ENCODE measurements around the gene TBC1D8. TPM values are rescaled to one million over a fixed set of nuclear protein-coding genes. Genes with fewer than 3 reads are reported as not detected.
A peak's percentile ranks its signal among the peaks of the same experiment; 100 is the strongest.

Gene TBC1D8
- total and polyA plus RNA-seq, 5 donors from 2014 or later = 0.48 to 1.1 (median 0.73) TPM

DNA sequence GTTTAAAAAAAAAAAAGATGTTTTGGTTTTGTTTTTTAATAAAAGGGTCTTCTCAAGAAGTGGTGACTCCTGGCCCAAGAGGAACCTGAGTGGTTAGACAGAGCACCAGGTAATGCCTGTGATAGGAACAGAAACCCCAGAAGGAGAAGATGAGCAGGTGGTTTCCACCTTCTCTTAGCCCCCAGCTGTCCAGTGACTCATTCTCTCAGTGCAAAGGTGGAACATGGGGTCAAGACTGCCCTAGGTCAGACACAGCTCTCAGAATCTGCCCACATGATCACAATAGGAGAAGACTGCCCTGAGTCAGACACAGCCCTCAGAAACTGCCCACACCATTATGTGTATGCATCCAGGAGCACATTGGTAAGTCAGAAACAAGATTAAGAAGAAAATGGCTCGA is 61.8 kb downstream of the TBC1D8 start:
- no peaks in the 10 kb centered on the region for H3K36me3 Mint-ChIP-seq

GRCh38 chr2:101087638-101088037 is 63.5 kb downstream of the TBC1D8 start:
- no peaks in the 10 kb centered on the region for H3K9me3 ChIP-seq (ENCODE audit: control insufficient read depth in 2 of 2, low read length in 2 of 2)
- DNase-seq (no peak), ATAC-seq (ENCODE audit: low read depth in 2 of 2) (no peak)
- H3K27ac ChIP-seq (ENCODE audit: insufficient read depth, low read length, poor library complexity, severe bottlenecking) = no peak overlapping the region
- no peak overlapping the region for H3K4me3 Mint-ChIP-seq
- no peaks in the 10 kb centered on the region for H3K27me3 ChIP-seq (ENCODE audit: control insufficient read depth, insufficient read depth, low read length)
- H3K4me1 ChIP-seq (ENCODE audit: control insufficient read depth, insufficient read depth, low read length, poor library complexity, severe bottlenecking) = no peaks in the 10 kb centered on the region
- no peak overlapping the region for H3K27ac Mint-ChIP-seq
- no peaks in the 10 kb centered on the region for H3K36me3 ChIP-seq (ENCODE audit: control insufficient read depth, insufficient read depth, low read length)
- no peak overlapping the region for H3K4me3 ChIP-seq (ENCODE audit: low read depth, low read length)
- peaks cover 0 to 2% (median 0%) of the 10 kb centered on the region in 7 donors for H3K9me3 Mint-ChIP-seq
- peaks cover 0 to 6% (median 1%) of the 10 kb centered on the region in 4 donors for H3K4me1 Mint-ChIP-seq
- no peaks in the 10 kb centered on the region for H3K36me3 Mint-ChIP-seq
- H3K27me3 Mint-ChIP-seq = no peaks in the 10 kb centered on the region

More for the DNA sequence above, 61.8 kb downstream of the TBC1D8 start:
- Mint-ChIP-seq H3K9me3 (peaks cover 0 to 3% (median 0%) of the 10 kb centered on the region in 7 donors), H3K4me3 (no peak overlapping the region), H3K27me3 (no peaks in the 10 kb centered on the region), H3K27ac (no peak overlapping the region), H3K4me1 (peaks cover 0 to 6% (median 1%) of the 10 kb centered on the region in 4 donors)
- Histone ChIP-seq H3K36me3 (ENCODE audit: control insufficient read depth, insufficient read depth, low read length) (no peaks in the 10 kb centered on the region), H3K4me3 (ENCODE audit: low read depth, low read length) (no peak overlapping the region), H3K4me1 (ENCODE audit: control insufficient read depth, insufficient read depth, low read length, poor library complexity, severe bottlenecking) (no peaks in the 10 kb centered on the region), H3K9me3 (ENCODE audit: control insufficient read depth in 2 of 2, low read length in 2 of 2) (no peaks in the 10 kb centered on the region), H3K27ac (ENCODE audit: insufficient read depth, low read length, poor library complexity, severe bottlenecking) (no peak overlapping the region), H3K27me3 (ENCODE audit: control insufficient read depth, insufficient read depth, low read length) (no peaks in the 10 kb centered on the region)
- peak; percentile 37 to 52 for ATAC-seq (ENCODE audit: low read depth in 2 of 2)
- no peak for DNase-seq

- no peaks in the 10 kb centered on the region for H3K36me3 Mint-ChIP-seq
- no peaks in the 10 kb centered on the region for H3K9me3 ChIP-seq (ENCODE audit: control insufficient read depth in 2 of 2, low read length in 2 of 2)
- H3K4me1 Mint-ChIP-seq = peaks cover 0 to 6% (median 1%) of the 10 kb centered on the region in 4 donors
- ATAC-seq (ENCODE audit: low read depth in 2 of 2) (no peak), DNase-seq (no peak)
- no peak overlapping the region for H3K4me3 Mint-ChIP-seq
- no peaks in the 10 kb centered on the region for H3K36me3 ChIP-seq (ENCODE audit: control insufficient read depth, insufficient read depth, low read length)
- H3K27me3 ChIP-seq (ENCODE audit: control insufficient read depth, insufficient read depth, low read length) = no peaks in the 10 kb centered on the region
- no peak overlapping the region for H3K4me3 ChIP-seq (ENCODE audit: low read depth, low read length)
- no peak overlapping the region for H3K27ac ChIP-seq (ENCODE audit: insufficient read depth, low read length, poor library complexity, severe bottlenecking)
- H3K27me3 Mint-ChIP-seq = no peaks in the 10 kb centered on the region
- no peak overlapping the region for H3K27ac Mint-ChIP-seq
- no peaks in the 10 kb centered on the region for H3K4me1 ChIP-seq (ENCODE audit: control insufficient read depth, insufficient read depth, low read length, poor library complexity, severe bottlenecking)
- peaks cover 0 to 2% (median 0%) of the 10 kb centered on the region in 7 donors for H3K9me3 Mint-ChIP-seq
These were observed 67.6 kb downstream of the TBC1D8 start for GRCh38 chr2:101083613-101084012.

- DNase-seq = no peak
- Mint-ChIP-seq H3K27me3 (peaks cover 4% of the 10 kb centered on the region), H3K36me3 (no peaks in the 10 kb centered on the region), H3K27ac (no peak overlapping the region), H3K4me3 (no peak overlapping the region), H3K9me3 (peaks cover 0 to 2% (median 0%) of the 10 kb centered on the region in 7 donors), H3K4me1 (peaks cover 0 to 3% (median under 1%) of the 10 kb centered on the region in 4 donors)
- Histone ChIP-seq H3K27me3 (ENCODE audit: control insufficient read depth, insufficient read depth, low read length) (no peaks in the 10 kb centered on the region), H3K36me3 (ENCODE audit: control insufficient read depth, insufficient read depth, low read length) (no peaks in the 10 kb centered on the region), H3K4me3 (ENCODE audit: low read depth, low read length) (no peak overlapping the region), H3K9me3 (ENCODE audit: control insufficient read depth in 2 of 2, low read length in 2 of 2) (no peaks in the 10 kb centered on the region), H3K4me1 (ENCODE audit: control insufficient read depth, insufficient read depth, low read length, poor library complexity, severe bottlenecking) (no peaks in the 10 kb centered on the region), H3K27ac (ENCODE audit: insufficient read depth, low read length, poor library complexity, severe bottlenecking) (no peak overlapping the region)
- no peak for ATAC-seq (ENCODE audit: low read depth in 2 of 2)
These were observed 68.2 kb downstream of the TBC1D8 start for GRCh38 chr2:101082998-101083397.

DNA sequence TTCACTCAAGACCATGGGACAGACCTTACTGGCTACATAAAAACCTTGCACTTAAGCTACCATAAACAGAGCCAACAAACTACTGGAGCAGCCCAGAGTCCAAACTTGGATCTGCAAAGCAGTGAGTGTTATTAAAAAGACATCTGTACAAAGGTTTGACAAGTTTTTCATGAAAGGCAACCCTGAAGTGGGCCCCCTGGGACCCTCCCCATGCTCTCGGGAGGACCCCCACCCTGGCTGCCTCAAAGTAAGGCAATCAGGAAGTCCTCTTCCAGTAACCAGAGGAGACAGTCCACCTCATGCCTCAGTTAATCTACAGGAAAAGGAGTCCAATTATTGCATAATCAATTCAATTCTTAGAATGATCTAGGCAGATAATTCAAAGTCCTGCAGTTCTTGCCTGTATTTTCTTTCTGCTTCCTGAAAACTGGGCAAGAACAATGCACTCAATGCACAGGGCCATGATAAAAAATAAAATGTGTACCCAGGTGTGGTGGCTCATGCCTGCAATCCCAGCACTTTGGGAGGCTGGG is 69.7 kb downstream of the TBC1D8 start:
- Mint-ChIP-seq H3K4me3 (no peak overlapping the region), H3K27ac (no peak overlapping the region), H3K9me3 (peaks cover 0 to 2% (median 0%) of the 10 kb centered on the region in 7 donors), H3K36me3 (no peaks in the 10 kb centered on the region), H3K27me3 (peaks cover 5% of the 10 kb centered on the region), H3K4me1 (peaks cover 0 to 2% (median 0%) of the 10 kb centered on the region in 4 donors)
- Histone ChIP-seq H3K4me1 (ENCODE audit: control insufficient read depth, insufficient read depth, low read length, poor library complexity, severe bottlenecking) (no peaks in the 10 kb centered on the region), H3K27ac (ENCODE audit: insufficient read depth, low read length, poor library complexity, severe bottlenecking) (no peak overlapping the region), H3K4me3 (ENCODE audit: low read depth, low read length) (no peak overlapping the region), H3K9me3 (ENCODE audit: control insufficient read depth in 2 of 2, low read length in 2 of 2) (no peaks in the 10 kb centered on the region), H3K27me3 (ENCODE audit: control insufficient read depth, insufficient read depth, low read length) (no peaks in the 10 kb centered on the region), H3K36me3 (ENCODE audit: control insufficient read depth, insufficient read depth, low read length) (no peaks in the 10 kb centered on the region)
- DNase-seq (no peak), ATAC-seq (ENCODE audit: low read depth in 2 of 2) (no peak)

DNA sequence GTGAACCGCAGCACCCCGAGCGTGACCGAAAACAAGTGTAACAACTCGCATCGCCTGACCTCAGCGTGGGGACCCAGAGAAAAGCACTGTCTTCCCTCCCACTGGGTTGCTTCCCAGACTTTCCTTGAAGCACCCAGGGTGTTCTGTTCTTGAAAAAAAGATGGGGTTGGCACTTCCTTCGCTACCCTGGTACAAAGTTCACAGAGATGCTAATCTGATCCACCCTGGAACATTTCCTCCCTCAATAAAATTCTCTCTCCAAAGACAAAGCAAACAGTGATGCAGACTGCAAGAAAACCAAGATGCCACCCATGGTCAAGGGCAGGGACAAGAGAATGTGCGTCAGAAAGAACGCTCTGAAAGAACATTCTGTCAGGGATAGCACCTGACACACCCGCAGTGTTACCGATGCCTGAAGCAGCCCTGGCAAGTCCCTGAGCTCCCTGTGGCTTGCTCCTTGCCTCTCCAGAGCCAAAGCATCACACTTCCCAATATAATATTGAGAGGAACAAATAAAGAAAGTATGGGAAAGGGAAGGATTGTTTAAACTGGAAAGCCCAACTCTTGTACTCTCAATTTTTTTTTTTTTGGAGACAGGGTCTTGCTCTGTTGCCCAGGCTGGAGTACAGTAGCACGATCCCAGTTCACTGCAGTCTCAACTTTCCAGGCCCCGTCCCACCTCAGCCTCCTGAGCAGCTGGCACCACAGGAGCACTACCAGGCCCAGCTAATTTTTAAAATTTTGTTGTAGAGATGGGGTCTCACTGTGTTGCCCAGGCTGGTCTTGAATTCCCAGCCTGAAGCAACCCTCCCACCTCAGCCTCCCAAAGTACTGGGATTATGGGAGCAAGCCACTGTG is 70.7 kb downstream of the TBC1D8 start:
- H3K36me3 Mint-ChIP-seq = no peaks in the 10 kb centered on the region
- no peaks in the 10 kb centered on the region for H3K27me3 ChIP-seq (ENCODE audit: control insufficient read depth, insufficient read depth, low read length)
- H3K4me1 ChIP-seq (ENCODE audit: control insufficient read depth, insufficient read depth, low read length, poor library complexity, severe bottlenecking) = no peaks in the 10 kb centered on the region
- no peaks in the 10 kb centered on the region for H3K9me3 Mint-ChIP-seq
- no peaks in the 10 kb centered on the region for H3K4me1 Mint-ChIP-seq
- H3K4me3 Mint-ChIP-seq = no peak overlapping the region
- H3K27ac Mint-ChIP-seq = no peak overlapping the region
- no peaks in the 10 kb centered on the region for H3K9me3 ChIP-seq (ENCODE audit: control insufficient read depth in 2 of 2, low read length in 2 of 2)
- no peak overlapping the region for H3K4me3 ChIP-seq (ENCODE audit: low read depth, low read length)
- peaks cover 5% of the 10 kb centered on the region for H3K27me3 Mint-ChIP-seq
- no peak overlapping the region for H3K27ac ChIP-seq (ENCODE audit: insufficient read depth, low read length, poor library complexity, severe bottlenecking)
- ATAC-seq (ENCODE audit: low read depth in 2 of 2) (no peak), DNase-seq (no peak)
- H3K36me3 ChIP-seq (ENCODE audit: control insufficient read depth, insufficient read depth, low read length) = no peaks in the 10 kb centered on the region

- Mint-ChIP-seq H3K4me3 (no peak overlapping the region), H3K27ac (no peak overlapping the region), H3K27me3 (peaks cover 14% of the 10 kb centered on the region), H3K4me1 (peaks cover 0 to 3% (median 0%) of the 10 kb centered on the region in 4 donors), H3K36me3 (no peaks in the 10 kb centered on the region), H3K9me3 (no peaks in the 10 kb centered on the region)
- DNase-seq = no peak
- H3K27me3 ChIP-seq (ENCODE audit: control insufficient read depth, insufficient read depth, low read length) = no peaks in the 10 kb centered on the region
- no peak for ATAC-seq (ENCODE audit: low read depth in 2 of 2)
- no peak overlapping the region for H3K4me3 ChIP-seq (ENCODE audit: low read depth, low read length)
- H3K9me3 ChIP-seq (ENCODE audit: control insufficient read depth in 2 of 2, low read length in 2 of 2) = no peaks in the 10 kb centered on the region
- no peak overlapping the region for H3K27ac ChIP-seq (ENCODE audit: insufficient read depth, low read length, poor library complexity, severe bottlenecking)
- H3K36me3 ChIP-seq (ENCODE audit: control insufficient read depth, insufficient read depth, low read length) = no peaks in the 10 kb centered on the region
- H3K4me1 ChIP-seq (ENCODE audit: control insufficient read depth, insufficient read depth, low read length, poor library complexity, severe bottlenecking) = no peaks in the 10 kb centered on the region
These were observed 74.6 kb downstream of the TBC1D8 start for GRCh38 chr2:101076581-101076980.

All from CD4-positive, CD25-positive, alpha-beta regulatory T cell (primary cell).